CD14-positive monocyte (primary cell): ENCODE data around the gene CCL4. TPM values are rescaled to one million over a fixed set of nuclear protein-coding genes. Genes with fewer than 3 reads are reported as not detected.

Experiments
- DNase-seq, 3 donors: peaks; one replicate each; pipeline ENCODE4 v3.0.0-alpha.2; 2011 to 2022
- H2AFZ ChIP-seq: 2 replicates; pipeline ENCODE4 v1.6.0; 2012; ENCODE audit warnings: mild to moderate bottlenecking, low read depth, low read length, inconsistent platforms; ENCODE audit not compliant: insufficient read depth, poor library complexity, severe bottlenecking
- H3K27ac ChIP-seq, 2 donors: 1 replicate in 1 of 2; 2 replicates in 1 of 2; pipeline ENCODE4 v1.5.1; 2012 to 2013; ENCODE audit warnings: low read length in 2 of 2, control low read depth in 1 of 2, inconsistent platforms in 1 of 2, low read depth in 1 of 2, mild to moderate bottlenecking in 1 of 2
- H3K27me3 ChIP-seq, 2 donors: one replicate each; pipeline versions ENCODE4 v1.6.0 to v1.6.1; 2011 to 2013; ENCODE audit warnings: low read length in 2 of 2; ENCODE audit not compliant: control insufficient read depth in 2 of 2, insufficient read depth in 2 of 2
- H3K36me3 ChIP-seq, 2 donors: replicated peaks in 1 of 2; 1 replicate in 1 of 2; 2 replicates in 1 of 2; pipeline versions ENCODE4 v1.5.1 to v1.6.1; 2012 to 2013; ENCODE audit warnings: low read length in 2 of 2, control low read depth in 1 of 2, inconsistent platforms in 1 of 2, mild to moderate bottlenecking in 1 of 2; ENCODE audit not compliant: insufficient read depth in 2 of 2, control insufficient read depth in 1 of 2
- H3K4me1 ChIP-seq, 2 donors: 1 replicate in 1 of 2; 2 replicates in 1 of 2; pipeline versions ENCODE4 v1.5.1 to v1.6.1; 2012 to 2013; ENCODE audit warnings: low read length in 2 of 2, control low read depth in 1 of 2, inconsistent platforms in 1 of 2, mild to moderate bottlenecking in 1 of 2, moderate library complexity in 1 of 2; ENCODE audit not compliant: insufficient read depth in 2 of 2, control insufficient read depth in 1 of 2
- H3K4me2 ChIP-seq: replicated peaks from 2 replicates; pipeline ENCODE3; 2012; ENCODE audit warnings: low read length, moderate library complexity, mild to moderate bottlenecking; ENCODE audit not compliant: poor library complexity, severe bottlenecking; ENCODE audit errors: extremely low read depth
- H3K4me3 ChIP-seq, 3 experiments: fragments of 200-600 bp in 1 of 3; sonication (generic) in 1 of 3; replicated peaks in 1 of 3; 1 replicate in 2 of 3; 2 replicates in 1 of 3; pipeline ENCODE4 v1.5.1; 2011 to 2013; ENCODE audit warnings: low read length in 3 of 3, mild to moderate bottlenecking in 3 of 3, control low read depth in 2 of 3, low read depth in 2 of 3, inconsistent platforms in 1 of 3, moderate library complexity in 1 of 3
- H3K79me2 ChIP-seq: 2 replicates; pipeline ENCODE4 v1.6.0; 2012; ENCODE audit warnings: mild to moderate bottlenecking, control low read depth, inconsistent platforms, low read length, moderate library complexity; ENCODE audit not compliant: insufficient read depth
- H3K9ac ChIP-seq: 2 replicates; pipeline ENCODE4 v1.6.0; 2017; ENCODE audit warnings: low read length, mild to moderate bottlenecking; ENCODE audit not compliant: insufficient read depth, poor library complexity, severe bottlenecking
- H3K9me3 ChIP-seq, 2 donors: replicated peaks in 1 of 2; 1 replicate in 1 of 2; 2 replicates in 1 of 2; pipeline versions ENCODE4 v1.5.1 to v1.6.1; 2012 to 2013; ENCODE audit warnings: low read length in 2 of 2, control low read depth in 1 of 2; ENCODE audit not compliant: control insufficient read depth in 1 of 2, insufficient read depth in 1 of 2
- H4K20me1 ChIP-seq: 2 replicates; pipeline ENCODE4 v1.6.0; 2012; ENCODE audit warnings: mild to moderate bottlenecking, low read length, control low read depth, moderate library complexity; ENCODE audit not compliant: insufficient read depth
- H3K27ac Mint-ChIP-seq, 7 donors: one replicate each; pipeline ENCODE4 v1.8.0; 2020; ENCODE audit warnings: mild to moderate bottlenecking in 7 of 7, mixed read lengths in 7 of 7, moderate library complexity in 6 of 7, inconsistent platforms in 2 of 7
- H3K27me3 Mint-ChIP-seq, 3 donors: one replicate each; pipeline ENCODE4 v1.8.0; 2021 to 2022; ENCODE audit warnings: low read depth in 3 of 3, mild to moderate bottlenecking in 3 of 3, mixed read lengths in 3 of 3, moderate library complexity in 3 of 3, inconsistent platforms in 1 of 3
- H3K36me3 Mint-ChIP-seq, 2 donors: one replicate each; pipeline ENCODE4 v1.8.0; 2020; ENCODE audit warnings: mixed read lengths in 2 of 2, inconsistent platforms in 1 of 2, mild to moderate bottlenecking in 1 of 2
- H3K4me1 Mint-ChIP-seq: one replicate; pipeline ENCODE4 v1.8.0; 2020; ENCODE audit warnings: mild to moderate bottlenecking, mixed read lengths
- H3K4me3 Mint-ChIP-seq, 2 donors: one replicate each; pipeline ENCODE4 v1.8.0; 2020; ENCODE audit warnings: mild to moderate bottlenecking in 2 of 2, mixed read lengths in 2 of 2, moderate library complexity in 1 of 2
- H3K9me3 Mint-ChIP-seq, 7 donors: one replicate each; pipeline ENCODE4 v1.8.0; 2020 to 2022; ENCODE audit warnings: mixed read lengths in 7 of 7, mild to moderate bottlenecking in 6 of 7, moderate library complexity in 6 of 7, inconsistent platforms in 2 of 7
- WGBS: methylation state at CpG from one replicate; pipeline ENCODE4 v1.1.5; 2013; ENCODE audit warnings: missing lambda C conversion rate; ENCODE audit not compliant: insufficient coverage; 5-methylcytosine and 5-hydroxymethylcytosine counted together
- intact Hi-C, 2 donors: fragments of 100-400 bp; cut with micrococcal nuclease; formaldehyde crosslinking; loops; one replicate each; pipeline versions ENCODE4 v1.15.0 to v1.15.1; 2023
- polyA plus RNA-seq, 3 donors: library from polyadenylated mRNA; depleted of rRNA in 1 of 3; unstranded in 2 of 3; stranded (reverse) in 1 of 3; fragments of 300-500 nt in 2 of 3; fragments of >200 nt in 1 of 3; fragmentation: Illumina TruSeq in 2 of 3; gene quantifications; 1 replicate in 2 of 3; 2 replicates in 1 of 3; pipeline ENCODE4 v1.2.3, GENCODE V29; 2012 to 2021
- TF ChIP-seq, protein P1 (sequence below): fragments of 200-600 bp; IDR thresholded peaks from one replicate; pipeline ENCODE4 v1.8.0; 2022; ENCODE audit warnings: antibody characterized with exemption, mild to moderate bottlenecking

CCL4 gene
- polyA plus RNA-seq, 3 donors: 11.8 to 41.7 (median 40.6) TPM

DNA sequence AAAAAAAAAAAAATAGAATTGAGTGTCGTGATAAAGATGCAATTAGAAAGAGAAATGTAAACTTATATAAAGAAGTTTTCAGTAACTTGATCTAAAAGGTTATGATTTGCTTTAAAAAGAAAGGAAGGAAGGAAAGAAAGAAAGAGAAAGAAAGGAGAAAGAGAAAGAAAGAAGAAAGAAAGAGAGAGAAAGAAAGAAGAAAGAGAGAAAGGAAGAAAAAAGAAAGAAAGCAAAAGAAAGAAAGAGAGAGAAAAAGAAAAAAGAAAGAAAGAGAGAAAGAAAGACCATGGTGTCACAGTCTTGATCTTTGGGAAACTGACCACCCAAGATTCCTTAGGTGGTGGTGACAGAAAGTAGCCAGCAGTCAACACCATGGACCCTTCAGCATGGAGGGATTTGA lies 9.4 kb upstream of the CCL4 start:
- intact Hi-C loops: loop anchor here in 1 of 2 donors (5.0 kb wide), 1 partner anchor 118 kb away; the partner anchor contains the start of gene CCL4L2
- Histone ChIP-seq H4K20me1 (no peaks in the 10 kb centered on the region), H3K27me3 (no peaks in the 10 kb centered on the region), H3K9ac (no peak overlapping the region), H3K9me3 (no peaks in the 10 kb centered on the region), H3K79me2 (no peaks in the 10 kb centered on the region), H3K27ac (no peak overlapping the region), H2AFZ (no peak overlapping the region), H3K4me1 (peaks cover 26 to 37% of the 10 kb centered on the region in 2 donors), H3K4me2 (no peak overlapping the region), H3K4me3 (no peak overlapping the region), H3K36me3 (no peaks in the 10 kb centered on the region)
- H3K4me3 Mint-ChIP-seq: no peak overlapping the region
- H3K4me1 Mint-ChIP-seq: peaks cover 40% of the 10 kb centered on the region
- DNase-seq: no peak
- TF ChIP-seq, protein P1, sequence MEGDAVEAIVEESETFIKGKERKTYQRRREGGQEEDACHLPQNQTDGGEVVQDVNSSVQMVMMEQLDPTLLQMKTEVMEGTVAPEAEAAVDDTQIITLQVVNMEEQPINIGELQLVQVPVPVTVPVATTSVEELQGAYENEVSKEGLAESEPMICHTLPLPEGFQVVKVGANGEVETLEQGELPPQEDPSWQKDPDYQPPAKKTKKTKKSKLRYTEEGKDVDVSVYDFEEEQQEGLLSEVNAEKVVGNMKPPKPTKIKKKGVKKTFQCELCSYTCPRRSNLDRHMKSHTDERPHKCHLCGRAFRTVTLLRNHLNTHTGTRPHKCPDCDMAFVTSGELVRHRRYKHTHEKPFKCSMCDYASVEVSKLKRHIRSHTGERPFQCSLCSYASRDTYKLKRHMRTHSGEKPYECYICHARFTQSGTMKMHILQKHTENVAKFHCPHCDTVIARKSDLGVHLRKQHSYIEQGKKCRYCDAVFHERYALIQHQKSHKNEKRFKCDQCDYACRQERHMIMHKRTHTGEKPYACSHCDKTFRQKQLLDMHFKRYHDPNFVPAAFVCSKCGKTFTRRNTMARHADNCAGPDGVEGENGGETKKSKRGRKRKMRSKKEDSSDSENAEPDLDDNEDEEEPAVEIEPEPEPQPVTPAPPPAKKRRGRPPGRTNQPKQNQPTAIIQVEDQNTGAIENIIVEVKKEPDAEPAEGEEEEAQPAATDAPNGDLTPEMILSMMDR: no peak
- H3K9me3 Mint-ChIP-seq: peaks cover 0 to 2% (median 0%) of the 10 kb centered on the region in 7 donors
- peak overlapping the region in 1 of 7 donors; percentile 25 for H3K27ac Mint-ChIP-seq
- WGBS: no CpG with 5 or more reads among the region's 1 CpG
- H3K36me3 Mint-ChIP-seq: peaks cover 1 to 2% of the 10 kb centered on the region in 2 donors
- H3K27me3 Mint-ChIP-seq: peaks cover 2 to 14% (median 3%) of the 10 kb centered on the region in 3 donors

DNA sequence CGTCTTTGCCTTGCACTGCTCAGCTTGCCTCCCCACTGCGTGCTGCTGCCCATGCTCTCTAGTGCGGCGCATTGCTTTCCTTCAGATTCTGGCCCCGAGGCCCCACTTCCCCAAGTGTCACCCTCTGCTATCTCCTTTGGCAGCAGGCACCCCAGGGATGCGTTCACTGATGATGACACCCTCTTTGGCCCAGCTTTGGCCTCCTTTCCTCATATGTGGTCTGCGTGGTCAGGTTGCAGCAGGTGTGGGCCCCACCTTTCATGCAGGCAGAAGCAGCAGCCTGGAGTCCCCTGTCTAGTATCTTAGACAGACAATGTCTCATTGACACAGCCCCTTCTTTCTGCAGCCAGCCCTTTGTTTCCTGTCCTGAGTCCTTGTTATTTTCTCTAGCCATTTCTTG lies 8.9 kb upstream of the CCL4 start:
- Histone ChIP-seq H3K27ac (no peak overlapping the region), H4K20me1 (no peaks in the 10 kb centered on the region), H2AFZ (no peak overlapping the region), H3K9ac (no peak overlapping the region), H3K4me1 (peaks cover 20 to 32% of the 10 kb centered on the region in 2 donors), H3K27me3 (no peaks in the 10 kb centered on the region), H3K9me3 (no peaks in the 10 kb centered on the region), H3K36me3 (no peaks in the 10 kb centered on the region), H3K4me2 (no peak overlapping the region), H3K79me2 (no peaks in the 10 kb centered on the region), H3K4me3 (no peak overlapping the region)
- H3K4me3 Mint-ChIP-seq: no peak overlapping the region
- no peak for DNase-seq
- TF ChIP-seq, protein P1: no peak
- H3K4me1 Mint-ChIP-seq: peaks cover 34% of the 10 kb centered on the region
- intact Hi-C loops: loop anchor here in 1 of 2 donors (5.0 kb wide), 1 partner anchor 118 kb away; the partner anchor contains the start of gene CCL4L2
- peaks cover 0 to 2% (median 0%) of the 10 kb centered on the region in 7 donors for H3K9me3 Mint-ChIP-seq
- H3K27me3 Mint-ChIP-seq: peaks cover 2 to 12% (median 3%) of the 10 kb centered on the region in 3 donors
- H3K27ac Mint-ChIP-seq: peak overlapping the region in 2 of 7 donors; percentile 1 to 2
- WGBS: 88% methylated on average over 7 of the region's 7 CpGs
- H3K36me3 Mint-ChIP-seq: no peaks in the 10 kb centered on the region
